ENCODE results near the gene CD40.

Gene CD40

DNA sequence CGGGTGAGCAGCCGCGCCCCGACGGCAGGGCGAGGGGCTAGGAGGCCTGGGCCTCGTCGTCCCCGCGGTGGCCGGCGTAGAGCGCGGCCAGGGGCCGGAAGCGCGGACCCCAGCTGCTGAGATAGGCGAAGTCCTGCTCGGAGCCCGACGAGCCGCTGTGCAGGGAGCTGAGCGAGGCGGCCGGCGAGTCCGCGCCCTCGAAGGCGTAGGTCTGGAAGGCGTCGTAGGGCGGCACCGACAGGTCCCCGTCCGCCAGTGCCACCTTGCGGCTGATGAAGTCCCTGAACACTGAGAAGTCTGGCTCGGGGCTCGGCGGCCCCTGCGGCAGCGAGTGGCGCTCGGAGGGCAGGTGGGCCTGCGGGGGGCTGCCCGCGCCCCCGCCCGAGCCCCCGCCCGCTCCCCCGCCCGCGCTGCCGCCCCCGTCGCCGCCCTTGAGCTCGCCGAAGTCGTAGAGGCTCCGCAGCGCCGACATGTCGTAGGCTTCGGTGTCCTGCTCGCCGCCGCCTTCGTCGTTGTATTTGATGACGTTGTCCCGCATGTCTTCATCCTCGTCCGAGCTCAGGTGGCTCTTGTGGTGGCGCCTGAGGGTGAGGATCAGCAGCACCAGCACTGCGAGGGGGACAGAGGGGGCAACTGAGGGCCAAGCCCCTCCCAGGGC, 56.5 kb downstream of the CD40 start:
- no peak for DNase-seq (ENCODE audit: low spot score)

DNA sequence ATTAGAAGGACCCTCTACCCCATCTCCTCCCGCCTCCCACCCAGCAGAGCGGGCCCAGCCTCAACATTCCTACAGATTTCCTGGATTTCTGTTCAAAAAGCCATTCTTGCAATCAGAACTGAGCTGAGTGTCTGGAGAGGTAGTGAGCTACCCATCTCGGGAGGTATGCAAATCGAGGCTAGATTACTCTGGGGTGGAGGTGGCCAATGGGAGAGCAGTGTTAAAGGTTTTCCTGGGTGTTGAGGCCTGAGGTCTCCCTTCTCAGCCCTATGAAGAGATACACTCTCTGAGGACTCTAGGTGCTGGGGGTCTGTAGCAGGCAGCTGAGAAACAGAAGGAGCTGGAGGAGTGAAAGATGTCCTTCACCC, 57.0 kb downstream of the CD40 start:
- no peak for DNase-seq (ENCODE audit: low spot score)

DNA sequence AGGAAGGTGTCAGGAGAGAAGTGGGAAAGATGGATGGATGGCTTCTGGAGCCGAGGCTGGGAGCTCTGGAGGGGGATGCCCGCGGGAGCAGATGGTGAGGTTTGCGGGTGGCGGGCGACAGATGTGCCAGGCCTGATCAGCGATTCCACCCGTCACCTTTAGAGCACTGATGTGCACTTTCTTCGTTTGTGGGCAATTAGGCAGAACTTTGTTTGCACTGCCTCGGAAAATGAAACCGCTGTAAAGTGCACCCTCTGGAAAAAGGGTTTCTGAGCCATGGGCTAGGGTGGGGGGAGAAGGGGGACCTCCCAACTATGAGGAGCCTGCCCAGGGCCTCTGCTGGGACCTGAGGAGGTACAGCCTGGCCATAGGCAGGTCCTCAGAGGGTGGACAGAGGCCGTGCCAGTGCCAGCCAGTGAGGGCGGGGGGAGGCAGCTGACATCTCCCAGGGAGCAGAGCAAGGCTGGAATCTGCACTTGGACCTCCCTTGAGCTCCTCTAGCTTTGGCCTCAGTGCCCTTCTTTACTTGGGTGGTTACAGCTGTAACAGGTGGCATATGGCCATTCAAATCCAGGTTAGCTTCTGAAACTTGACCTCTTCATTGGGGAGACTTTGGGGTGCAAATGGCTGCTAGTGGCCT, 58.7 kb downstream of the CD40 start:
- DNase-seq (ENCODE audit: low spot score), result no peak

DNA sequence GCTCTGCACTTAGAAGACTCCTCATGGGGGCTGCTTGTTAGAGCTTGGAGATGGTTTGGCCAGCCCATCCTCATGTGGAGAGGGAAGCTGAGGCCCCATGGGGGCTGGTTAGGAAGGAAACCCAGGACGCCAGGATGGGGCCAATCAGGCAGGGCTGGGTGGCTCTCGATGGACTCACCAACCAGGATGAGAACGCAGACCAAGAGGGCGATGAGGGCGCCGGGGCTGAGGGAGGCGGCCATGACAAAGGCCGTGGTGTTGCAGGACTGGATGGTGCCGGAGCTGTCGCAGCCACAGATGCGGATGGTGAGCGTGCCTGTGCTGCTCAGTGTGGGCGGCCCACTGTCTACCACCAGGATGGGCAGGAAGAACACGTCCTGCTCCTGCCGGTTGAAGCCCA, 59.7 kb downstream of the CD40 start:
- DNase-seq (ENCODE audit: low spot score), result no peak

DNA sequence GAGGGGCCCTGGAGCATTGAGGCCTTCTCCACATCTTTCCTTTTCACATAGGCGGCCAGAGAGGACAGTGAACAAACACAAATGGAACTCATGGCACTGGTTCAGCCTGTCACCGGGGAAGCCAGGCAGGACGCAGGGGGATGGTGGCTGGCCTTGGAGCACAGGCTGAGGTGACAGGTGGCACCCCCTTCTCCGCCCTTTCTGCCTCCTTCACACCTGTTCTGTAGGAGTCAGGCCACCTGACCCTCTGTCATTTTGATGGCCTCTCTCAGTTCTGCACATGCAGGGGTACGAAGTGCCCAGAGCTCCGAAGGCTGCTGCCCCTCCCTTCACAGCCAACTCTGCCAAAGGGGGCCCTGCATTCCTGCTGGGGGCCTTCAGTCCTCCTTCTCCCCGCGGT, 60.8 kb downstream of the CD40 start:
- DNase-seq (ENCODE audit: low spot score), result no peak
